Activated T-cell treated with anti-CD3 and anti-CD28 coated beads, Interleukin-2, amount 50 U/mL, for 1 hour (primary cell): ENCODE data around the gene ANO1.

Source experiments
- DNase-seq: peaks from one replicate; pipeline ENCODE4 v3.0.0-alpha.2; 2020

The ANO1 gene

DNA sequence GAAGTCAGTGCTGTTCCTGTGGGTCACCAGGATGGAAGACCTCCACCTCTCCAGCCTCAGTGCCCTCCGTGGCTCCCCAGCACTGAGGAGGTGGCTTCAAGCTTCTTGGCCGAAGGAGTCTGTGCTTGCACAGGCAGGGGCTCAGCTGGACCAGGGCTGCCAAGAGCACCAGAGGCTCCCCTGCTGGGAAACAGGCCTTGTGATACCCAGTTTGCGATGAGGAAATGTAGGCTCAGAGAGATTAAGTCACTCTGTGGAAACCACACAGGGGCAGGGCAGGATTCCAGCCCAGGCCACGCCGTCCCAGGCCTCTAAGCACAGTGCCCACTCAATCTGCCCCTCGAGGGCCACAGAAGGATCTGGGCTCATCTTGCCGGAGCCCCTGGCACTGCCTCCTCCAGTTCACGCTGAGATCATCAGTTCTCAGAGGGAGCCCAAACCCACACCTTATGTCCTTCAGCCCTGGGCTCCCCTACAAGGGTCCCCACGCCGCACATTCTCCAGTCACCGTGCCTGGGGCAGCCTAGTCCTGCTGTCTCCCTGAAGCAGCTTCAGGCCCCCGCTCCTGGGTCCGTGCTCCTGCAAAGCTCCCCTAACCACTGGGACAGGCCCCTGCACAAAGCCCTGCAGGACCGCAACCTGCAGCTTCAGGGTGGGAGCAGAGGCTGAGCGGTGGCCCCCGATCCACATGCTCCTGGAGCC lies 21.6 kb downstream of the ANO1 start:
- DNase-seq, result no peak

DNA sequence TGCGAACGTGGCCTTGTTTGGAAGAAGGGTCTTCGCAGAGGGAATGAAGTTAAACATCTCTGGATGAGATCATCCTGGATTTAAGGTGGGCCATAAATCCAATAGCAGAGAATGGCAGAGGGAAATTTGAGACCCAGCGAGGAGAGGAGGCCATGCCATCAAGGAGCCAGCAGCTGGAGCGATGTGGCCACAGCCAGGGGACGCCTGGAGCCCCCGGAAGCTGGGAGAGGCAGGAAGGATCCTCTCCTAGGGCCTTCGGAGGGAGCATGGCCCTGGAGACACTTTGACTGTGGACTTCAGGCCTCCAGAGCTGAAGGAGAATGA lies 22.1 kb downstream of the ANO1 start:
- no peak for DNase-seq

DNA sequence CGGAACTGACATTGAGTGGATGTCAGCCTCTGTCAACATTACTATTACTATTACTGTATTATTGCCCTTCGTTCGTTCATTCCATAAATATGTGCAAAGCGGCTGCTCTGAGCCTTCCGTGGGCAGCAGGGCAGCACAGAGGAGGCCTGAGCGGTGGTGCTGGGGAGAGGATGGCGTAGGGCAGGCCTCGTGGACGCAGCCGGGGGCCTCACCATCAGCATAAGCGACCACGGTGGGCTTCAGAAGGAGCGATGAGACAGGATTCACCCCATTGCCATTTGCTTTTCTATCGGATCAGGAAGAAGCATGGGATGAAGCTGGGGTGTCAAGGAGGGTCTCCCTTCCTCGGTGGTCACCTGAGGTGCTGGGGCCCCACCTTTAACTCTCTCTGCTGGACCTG lies 22.7 kb downstream of the ANO1 start:
- no peak for DNase-seq

DNA sequence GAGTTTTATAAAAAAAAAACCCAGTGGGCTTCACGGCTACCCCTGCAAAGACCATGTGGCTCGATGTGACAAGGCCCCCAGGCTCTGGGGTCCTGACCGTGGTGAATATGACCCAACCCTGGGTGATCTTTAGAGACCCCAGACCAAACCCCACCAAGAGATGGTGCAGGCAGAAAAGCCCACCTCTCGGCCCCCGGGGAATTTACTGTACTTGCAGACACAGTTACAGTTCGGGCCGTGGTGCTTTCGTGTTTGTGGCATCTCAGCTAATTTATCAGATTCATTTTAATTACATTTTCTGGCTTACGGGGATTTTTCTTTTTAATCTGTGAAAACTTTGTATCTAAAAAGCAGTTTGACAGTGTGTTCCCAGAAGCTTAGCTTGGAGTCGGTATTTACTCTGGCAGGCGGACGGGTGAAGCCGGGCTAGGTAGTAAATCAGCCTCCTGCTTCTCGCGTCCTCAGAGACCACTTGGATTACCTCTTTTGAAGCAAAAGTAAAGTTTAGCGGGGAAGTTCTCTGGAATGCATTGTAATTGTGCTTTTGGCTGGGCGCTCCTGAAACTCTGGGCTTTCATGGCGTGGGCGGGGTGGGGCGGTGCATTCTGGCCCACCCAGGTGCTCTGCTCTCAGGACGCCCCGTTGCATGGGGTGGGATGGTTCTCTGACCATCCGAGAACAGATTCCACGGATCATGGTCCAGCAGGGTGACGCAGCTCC lies 25.3 kb downstream of the ANO1 start:
- DNase-seq, result no peak

DNA sequence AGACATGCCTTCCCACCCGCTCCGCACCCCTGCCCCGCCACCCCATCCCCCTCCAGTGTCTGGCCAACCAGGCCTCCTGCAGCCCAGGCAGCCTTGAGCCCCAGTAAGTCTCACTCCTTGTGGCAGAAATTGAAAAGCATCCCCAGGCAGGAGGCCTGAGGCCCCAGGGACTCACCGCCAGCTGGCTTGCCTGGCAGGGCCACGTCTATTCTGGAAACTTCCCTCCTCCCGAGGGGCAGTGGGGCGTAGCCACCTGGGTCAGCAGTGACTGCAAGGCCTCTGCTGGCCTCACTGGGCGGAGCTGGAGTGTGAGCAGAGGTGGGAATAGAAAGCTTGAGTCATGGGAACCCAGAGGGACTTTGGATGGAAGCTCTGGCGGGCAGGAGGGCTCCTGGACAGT lies 26.3 kb downstream of the ANO1 start:
- DNase-seq, result no peak

DNA sequence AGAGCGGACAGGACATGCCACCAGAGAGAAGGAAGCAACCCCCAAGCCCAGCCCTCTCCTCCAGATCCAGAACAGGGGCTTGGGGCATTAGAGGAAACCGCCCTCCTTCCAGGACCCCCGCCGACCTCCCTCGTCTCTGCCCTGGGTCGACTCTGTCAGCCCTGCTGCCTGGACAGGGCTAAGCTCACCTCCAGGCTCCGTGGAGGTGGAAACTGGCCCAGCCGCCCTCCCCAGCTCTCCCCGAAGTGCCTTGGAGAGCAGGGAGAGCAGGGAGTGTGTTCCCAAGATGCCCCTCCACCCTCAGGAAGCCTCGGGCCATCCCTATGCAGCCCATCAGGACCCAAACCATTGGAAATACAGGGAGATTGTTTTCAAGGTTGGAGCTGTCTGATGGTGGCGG lies 26.8 kb downstream of the ANO1 start:
- no peak for DNase-seq

DNA sequence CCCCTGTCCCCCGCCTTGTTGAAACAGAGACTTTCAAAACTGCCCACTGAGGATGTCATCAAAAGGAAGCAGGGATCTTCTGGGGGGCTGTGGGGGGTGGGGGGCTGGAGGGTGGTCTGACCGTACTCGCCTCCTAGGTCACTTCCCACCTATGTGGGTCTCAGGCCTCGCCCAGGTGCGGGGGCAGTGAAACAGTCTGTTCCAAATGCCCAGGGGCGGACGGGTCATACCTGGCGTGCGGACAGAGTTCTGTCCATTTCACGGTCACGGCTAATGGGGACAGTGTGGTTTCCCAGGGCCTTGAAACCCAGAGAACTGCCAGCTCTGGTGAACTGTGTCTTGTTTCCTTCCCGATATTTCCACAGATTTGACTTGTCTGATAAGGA lies 27.2 kb downstream of the ANO1 start:
- no peak for DNase-seq

DNA sequence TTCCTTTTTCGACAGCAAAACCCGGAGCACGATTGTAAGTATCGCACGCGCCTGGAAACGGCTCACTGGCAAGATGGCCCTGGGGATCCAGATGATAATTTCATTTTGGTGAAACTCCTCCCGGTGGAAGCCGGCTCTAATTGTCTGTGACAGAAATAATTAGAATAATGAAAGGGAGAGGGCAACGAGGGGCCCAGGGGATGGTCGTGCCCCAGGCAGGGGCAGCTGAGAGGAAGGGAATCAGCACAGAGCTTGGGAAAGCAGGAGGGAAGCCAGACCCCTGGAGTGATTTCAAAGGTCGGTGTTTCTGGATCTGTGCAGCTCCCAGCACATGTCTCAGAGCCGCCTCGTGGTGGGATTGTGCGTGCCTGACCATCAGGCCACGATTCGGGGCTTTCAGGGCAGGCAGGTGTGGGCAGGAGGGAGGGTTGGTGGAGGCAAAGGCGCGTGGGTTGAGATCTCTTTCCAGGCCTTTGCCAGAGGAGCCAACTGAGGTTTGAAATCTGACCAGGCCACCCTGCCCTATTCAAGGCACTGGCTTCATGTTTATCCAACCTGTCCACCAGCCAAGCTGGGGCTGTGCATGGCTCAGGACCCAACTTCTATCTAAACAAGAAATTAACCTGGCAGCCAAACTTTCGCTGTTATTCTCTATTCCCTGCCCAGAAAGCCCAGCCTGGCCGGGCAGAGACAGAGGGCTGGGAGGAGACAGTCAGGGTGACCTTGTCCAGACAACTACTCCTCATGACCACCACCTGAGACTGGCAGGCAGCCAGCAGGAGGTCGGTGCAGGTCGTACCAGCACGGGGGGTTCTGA lies 27.8 kb downstream of the ANO1 start:
- DNase-seq, result no peak

DNA sequence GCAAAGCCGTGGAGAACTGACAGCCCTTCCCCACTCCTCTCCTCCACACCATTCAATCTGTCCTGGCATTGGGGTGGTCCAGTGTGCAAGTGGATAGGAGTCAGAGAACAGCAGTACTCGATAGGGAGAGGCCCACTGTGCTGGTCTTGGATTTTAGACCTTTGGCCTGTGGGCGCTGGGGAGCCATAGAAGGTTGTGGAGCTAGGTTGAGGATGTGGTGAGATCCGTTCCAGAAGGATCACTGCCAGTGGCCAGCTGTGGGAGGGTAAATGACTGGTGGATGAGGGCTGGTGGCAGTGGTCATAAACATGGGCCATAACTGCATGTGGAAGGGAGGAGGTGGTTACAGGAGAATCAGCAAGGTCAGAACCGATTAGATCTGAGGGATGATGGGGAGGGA lies 28.6 kb downstream of the ANO1 start:
- DNase-seq, result no peak

DNA sequence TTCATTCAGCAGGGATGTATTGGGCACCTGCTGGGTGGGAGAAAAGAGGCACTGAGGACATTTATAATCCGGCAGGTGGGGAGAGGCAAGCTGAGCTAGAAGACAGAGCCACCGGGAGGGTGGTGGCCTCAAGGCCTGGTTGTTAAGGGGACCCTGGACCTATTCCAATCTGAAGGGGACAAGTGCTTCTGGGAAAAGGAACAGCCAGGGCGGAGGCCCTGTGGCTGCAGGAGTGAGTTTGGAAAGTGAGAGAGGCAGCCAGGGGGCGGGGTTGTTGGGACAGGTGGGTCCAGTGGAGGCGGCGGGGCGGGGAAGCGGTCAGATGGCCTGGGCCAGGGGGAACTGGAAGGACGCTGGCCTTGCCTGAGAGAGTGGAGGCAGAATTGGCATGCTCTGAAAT lies 29.1 kb downstream of the ANO1 start:
- no peak for DNase-seq

DNA sequence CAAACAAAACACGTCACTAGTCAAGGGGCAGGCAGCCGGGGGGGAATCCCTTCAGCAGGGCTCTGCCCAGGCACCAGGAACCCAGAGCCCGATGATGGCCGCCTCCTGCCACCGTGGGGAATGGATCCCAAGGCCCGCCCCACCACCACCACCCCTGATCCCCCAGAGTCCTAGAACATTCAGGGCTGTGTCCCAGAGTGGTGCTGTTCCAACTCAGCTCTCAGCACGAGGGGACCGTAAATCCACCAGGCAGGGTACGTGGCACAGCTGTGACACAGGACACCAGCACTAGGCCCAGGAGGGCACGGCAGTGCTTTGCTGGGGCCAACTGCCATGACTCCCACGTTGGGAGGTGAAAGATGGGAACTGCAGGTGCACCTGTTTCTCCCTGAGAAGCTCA lies 29.6 kb downstream of the ANO1 start:
- DNase-seq, result no peak

DNA sequence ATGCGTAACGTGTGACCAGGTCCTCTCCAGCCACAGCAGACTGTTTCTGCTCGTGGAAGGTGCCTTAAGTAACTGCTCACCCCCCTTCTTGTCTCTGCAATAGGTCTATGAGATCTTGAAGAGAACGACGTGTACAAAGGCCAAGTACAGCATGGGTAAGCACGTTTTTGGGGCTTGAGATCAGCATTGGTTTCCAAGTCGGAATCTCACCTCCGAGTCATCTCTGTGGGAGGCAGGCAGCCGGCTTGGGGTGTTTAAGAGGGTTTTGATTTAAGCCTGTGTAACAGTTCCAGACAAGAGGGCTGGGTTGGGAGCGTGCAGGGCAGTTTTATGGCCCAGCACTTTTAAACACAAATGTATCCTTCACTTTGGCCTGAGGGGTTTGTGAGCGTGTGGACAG lies 30.1 kb downstream of the ANO1 start:
- DNase-seq, result no peak

DNA sequence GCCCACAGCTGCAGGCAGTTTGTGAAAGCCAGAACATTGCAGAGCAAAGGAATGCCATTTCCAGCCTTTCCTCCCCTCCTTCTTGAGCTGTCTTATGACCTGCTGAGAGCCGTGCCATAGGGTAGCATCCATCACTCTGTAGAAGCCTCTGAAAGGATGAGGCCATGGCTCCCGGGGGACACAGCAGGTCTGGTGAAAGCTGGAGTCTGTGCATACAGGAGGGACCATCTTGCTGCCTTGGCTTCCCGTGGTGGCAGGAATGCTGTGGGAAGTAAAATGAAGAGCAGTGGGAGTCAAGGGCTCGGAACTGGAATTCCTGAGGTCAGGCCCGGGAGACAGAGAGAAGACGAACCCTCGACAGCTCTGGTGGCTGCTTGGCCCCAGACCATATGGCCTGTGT lies 30.9 kb downstream of the ANO1 start:
- no peak for DNase-seq

DNA sequence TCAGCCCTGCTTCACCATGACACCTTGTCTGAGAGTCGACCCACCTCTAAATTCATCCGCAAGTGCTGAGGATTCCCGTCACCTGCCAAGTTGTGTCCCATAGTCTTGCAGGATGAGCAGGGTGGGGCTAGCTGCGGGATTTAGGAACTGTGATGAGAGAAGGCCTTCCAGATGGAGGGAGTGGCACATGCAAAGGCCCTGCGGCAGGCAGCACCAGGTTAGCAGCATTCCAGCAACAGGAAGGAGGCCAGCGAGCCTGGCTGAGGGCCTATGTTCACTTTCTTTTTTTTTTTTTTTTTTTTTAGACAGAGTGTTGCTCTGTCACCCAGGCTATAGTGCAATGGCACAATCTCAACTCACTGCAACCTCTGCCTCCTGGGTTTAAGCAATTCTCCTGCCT lies 31.8 kb downstream of the ANO1 start:
- no peak for DNase-seq

DNA sequence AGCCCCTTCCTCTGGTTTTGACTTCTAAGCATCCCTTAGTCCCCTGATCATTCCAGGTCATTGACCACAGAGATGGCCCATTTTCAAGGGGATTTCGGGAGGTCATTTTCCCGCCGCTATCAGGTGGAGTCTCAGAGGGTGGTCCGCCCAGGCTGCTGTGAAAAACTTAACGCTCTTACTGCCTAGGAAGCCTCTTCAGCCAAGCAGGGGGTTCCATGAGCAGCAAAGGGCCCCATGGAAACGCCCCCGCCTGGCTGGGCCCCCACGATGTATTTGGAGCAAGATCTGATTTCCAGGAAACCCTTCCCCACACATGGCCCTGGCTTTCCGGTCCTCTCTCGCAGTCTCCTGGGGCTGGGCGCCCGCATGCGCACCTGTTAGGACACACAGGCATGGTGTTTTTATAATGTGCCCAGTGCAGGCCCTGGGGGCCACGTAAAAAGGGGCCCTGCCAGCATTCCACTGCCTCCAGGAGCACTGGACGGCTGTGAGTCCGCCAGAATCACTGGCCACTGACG lies 32.5 kb downstream of the ANO1 start:
- no peak for DNase-seq

DNA sequence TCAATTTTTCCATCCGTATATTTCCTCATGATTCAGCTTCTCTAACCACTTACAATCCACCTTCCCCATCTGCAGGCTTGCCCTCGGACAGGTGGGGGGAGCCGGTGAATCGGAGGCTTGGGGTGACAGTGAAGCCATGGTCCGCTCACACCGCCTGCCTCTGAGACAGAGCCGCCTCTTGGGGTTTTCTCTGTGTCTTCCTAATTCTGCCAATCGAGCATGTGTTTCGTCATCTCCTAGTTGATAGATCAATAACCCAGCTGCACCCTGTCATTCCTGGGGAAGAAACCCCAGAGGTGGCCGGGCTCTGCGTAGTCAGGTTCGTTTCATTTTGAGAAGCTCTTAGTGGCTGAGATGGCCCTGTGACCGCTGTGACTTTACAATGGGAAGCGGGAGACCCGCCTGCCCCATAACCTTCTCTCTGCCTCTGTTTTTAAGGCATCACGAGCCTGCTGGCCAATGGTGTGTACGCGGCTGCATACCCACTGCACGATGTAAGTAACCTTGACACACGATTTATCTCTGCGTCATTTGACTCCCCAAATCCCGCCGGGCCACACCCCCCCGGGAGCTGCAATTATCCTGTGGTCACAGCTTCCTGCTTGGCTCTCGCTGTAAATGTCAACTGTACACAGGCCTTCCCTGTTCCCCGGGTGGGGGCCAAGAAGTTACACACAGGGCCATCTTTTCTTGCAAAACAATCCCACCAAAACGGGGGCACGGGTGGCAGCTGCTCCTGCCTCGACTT lies 33.3 kb downstream of the ANO1 start:
- no peak for DNase-seq

DNA sequence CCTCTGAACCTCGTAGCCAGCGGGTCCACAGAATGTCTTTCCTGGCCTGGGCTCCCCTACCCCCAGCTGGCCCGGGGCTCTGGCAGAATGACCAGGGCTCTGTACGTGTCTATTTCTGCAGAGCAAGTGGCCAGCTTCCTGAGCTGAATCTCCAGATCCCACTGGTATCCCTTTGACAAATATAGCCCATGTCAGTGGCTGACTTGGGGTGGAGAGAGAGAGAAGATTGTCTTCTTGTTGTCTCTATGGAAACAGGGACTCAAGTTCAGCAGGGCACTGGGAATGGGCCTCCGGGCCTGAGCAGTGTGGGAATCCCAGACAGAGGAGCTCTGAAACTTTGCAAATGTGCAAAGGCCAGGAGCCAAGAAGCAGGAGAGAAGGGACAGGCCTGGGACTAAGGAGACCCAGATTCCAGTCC lies 33.9 kb downstream of the ANO1 start:
- DNase-seq, result no peak

DNA sequence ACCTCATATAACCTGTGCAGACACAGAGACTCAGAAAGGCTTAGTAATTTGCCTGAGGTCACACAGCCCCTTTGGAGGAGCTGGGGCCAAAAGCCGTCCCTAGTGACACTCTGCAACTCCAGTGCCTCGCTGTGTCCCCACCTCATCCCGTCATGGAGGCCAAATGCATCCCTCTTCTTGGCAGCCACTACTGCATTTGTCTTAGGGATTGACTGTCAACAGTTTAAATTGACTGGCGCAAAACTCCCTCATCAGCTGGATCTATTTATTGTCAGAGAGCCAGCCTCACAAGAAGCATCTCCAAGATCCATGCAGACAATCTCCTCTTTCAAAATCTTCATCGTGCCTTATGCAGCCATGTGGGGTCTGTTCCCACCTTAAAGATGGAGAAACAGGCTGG lies 35.7 kb downstream of the ANO1 start:
- no peak for DNase-seq

DNA sequence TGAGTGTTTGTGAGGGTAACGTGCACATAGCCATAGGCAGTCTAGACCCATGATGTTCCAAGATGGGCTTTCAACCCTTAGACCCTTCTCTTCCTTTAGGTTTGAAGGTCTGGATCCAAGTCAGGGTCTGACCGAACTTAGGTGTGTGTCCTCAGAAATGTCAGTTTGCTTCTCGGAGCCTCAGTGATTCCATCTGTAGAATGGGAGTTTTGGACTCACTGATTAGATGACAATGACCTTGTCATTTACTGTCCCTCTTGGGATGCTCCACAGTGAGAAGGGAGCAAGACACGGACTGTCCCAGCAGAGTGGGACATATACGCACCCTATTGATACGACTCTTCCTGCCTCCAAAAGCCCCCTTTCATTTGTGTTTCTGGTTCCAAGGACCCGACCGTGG lies 37.7 kb downstream of the ANO1 start:
- DNase-seq, result no peak

DNA sequence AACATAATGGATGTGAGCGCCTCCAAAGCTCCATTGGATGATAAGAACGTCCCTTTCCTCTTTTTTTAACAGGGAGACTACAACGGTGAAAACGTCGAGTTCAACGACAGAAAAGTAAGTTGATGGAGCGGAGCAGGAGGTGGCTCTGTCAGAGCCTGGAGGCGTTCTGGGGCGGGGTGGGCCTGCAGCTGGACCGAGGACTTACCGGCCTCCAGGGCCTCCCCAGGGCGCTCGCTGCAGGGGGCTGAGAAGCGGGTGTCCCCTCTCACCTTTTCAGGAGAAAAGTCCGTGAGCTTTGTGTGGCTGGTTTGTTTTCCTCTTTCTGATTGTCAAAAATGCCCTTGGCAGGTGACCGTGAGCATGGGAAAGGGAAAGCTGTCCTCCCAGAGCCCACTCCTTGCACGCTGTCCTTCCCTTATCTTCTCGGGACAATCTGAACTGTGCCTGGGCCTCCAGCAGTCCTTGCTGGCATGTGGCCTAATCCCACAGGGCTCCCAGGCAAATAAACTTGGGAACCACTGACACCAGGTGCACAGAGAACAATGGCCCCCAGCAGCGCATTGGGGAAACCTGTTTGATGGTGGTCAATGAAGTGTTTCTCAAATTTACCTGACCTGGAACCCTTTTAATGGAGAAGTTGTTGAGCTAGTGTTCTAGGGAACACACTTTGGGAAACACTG lies 38.4 kb downstream of the ANO1 start:
- no peak for DNase-seq

DNA sequence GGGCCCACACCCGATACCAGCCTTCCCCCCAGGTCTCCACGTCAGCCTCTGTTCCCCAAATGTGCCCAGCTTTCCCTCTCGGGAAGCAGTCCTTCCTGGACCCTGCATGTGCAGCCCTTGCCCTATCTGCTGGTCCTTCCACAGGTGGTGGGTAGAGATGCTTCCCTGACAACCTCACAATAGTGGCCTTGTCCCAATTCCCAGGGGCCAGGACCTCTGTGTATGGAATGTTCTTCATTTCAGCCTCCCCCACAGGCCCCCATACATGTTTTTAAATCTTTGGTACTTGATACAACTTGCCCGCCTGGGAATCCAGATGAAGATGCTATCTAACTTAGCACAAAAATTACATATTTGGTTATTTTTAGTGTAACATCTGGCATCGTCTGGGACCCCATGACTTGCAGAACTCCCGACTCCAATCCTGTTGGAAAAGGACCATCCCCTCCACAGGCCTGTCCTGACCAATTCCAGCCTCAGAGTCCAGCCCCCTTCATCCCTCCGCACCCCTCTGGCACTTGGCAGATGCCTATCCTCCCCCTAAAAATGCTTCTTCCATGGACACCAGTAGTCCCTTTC lies 39.5 kb downstream of the ANO1 start:
- DNase-seq, result no peak

DNA sequence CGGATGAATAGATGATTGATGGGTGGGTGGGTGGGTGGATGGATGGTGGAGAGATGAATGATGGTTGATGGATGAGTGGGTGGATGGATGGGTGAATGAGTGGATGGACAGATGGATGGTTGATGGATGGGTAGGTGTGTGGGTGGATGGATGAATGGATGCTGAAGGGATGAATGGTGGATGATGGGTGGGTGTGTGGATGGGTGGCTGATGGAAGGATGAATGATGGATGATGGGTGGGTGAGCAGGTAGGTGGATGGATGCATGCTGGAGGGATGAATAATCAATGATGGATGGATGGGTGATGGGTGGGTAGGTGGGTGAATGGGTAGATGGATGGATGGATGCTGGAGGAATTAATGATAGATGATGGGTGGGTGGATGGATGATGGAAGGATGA lies 40.5 kb downstream of the ANO1 start:
- DNase-seq, result no peak
